ENCODE measurements around the gene KANK3. TPM values are rescaled to one million over a fixed set of nuclear protein-coding genes. Genes with fewer than 3 reads are reported as not detected.

KANK3 gene
- total and polyA plus RNA-seq, 9 of the 15 experiments (the other 6 are each of a cell fraction or from before 2014, with no cell fraction given), result 0.03 to 0.40 (median 0.08) TPM; not detected in 6

DNA sequence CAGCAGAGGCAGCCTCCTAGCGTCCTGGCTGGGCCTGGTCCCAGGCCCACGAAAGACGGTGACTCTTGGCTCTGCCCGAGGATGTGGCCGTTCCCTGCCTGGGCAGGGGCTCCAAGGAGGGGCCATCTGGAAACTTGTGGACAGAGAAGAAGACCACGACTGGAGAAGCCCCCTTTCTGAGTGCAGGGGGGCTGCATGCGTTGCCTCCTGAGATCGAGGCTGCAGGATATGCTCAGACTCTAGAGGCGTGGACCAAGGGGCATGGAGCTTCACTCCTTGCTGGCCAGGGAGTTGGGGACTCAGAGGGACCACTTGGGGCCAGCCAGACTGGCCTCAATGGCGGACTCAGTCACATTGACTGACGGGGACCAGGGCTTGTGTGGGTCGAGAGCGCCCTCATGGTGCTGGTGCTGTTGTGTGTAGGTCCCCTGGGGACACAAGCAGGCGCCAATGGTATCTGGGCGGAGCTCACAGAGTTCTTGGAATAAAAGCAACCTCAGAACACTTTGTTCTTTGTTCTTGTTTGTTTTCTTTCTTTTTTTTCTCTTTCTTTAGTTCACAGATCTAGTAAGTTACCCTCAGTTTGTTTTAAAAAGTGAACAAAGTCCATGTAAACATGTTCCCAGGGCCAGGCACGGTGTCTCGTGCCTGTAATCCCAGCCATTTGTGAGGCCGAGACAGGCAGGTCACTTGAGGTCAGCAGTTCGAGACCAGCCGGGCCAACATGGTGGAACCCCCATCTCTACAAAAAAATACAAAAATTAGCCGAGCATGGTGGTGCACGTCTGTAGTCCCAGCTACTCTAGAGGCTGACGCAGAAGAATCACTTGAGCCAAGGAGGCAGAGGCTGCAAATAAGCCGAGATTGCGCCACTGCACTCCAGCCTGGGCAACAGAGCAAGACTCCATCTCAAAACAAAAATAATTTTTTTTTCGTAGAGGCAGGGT is 31.1 kb upstream of the KANK3 start (continued):
- TF ChIP-seq, protein P1, sequence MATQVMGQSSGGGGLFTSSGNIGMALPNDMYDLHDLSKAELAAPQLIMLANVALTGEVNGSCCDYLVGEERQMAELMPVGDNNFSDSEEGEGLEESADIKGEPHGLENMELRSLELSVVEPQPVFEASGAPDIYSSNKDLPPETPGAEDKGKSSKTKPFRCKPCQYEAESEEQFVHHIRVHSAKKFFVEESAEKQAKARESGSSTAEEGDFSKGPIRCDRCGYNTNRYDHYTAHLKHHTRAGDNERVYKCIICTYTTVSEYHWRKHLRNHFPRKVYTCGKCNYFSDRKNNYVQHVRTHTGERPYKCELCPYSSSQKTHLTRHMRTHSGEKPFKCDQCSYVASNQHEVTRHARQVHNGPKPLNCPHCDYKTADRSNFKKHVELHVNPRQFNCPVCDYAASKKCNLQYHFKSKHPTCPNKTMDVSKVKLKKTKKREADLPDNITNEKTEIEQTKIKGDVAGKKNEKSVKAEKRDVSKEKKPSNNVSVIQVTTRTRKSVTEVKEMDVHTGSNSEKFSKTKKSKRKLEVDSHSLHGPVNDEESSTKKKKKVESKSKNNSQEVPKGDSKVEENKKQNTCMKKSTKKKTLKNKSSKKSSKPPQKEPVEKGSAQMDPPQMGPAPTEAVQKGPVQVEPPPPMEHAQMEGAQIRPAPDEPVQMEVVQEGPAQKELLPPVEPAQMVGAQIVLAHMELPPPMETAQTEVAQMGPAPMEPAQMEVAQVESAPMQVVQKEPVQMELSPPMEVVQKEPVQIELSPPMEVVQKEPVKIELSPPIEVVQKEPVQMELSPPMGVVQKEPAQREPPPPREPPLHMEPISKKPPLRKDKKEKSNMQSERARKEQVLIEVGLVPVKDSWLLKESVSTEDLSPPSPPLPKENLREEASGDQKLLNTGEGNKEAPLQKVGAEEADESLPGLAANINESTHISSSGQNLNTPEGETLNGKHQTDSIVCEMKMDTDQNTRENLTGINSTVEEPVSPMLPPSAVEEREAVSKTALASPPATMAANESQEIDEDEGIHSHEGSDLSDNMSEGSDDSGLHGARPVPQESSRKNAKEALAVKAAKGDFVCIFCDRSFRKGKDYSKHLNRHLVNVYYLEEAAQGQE (IDR thresholded peaks at IDR 0.05; ENCODE audit: borderline replicate concordance), result peak; percentile 62; the same call in 1 of the 2 replicates
- TF ChIP-seq, protein P1 (CRISPR knock-in tag; IDR thresholded peaks at IDR 0.05; ENCODE audit: low read depth), result no peak
- TF ChIP-seq ZNF121 (CRISPR knock-in tag; conservative IDR thresholded peaks at IDR 0.05) (peak; percentile 75), SMAD4 (CRISPR knock-in tag; conservative IDR thresholded peaks at IDR 0.05) (peak; percentile 34; the same call in 1 of the 2 replicates), SRSF3 (IDR thresholded peaks at IDR 0.05; ENCODE audit: insufficient read depth, low read length) (no peak), MED1 (CRISPR knock-in tag; IDR thresholded peaks at IDR 0.05; ENCODE audit: borderline replicate concordance) (no peak), MBD2 (IDR thresholded peaks at IDR 0.05; ENCODE audit: borderline replicate concordance, low read depth) (no peak), MCM2 (IDR thresholded peaks at IDR 0.05; ENCODE audit: low read depth) (no peak), NR2F6 (CRISPR knock-in tag; IDR thresholded peaks at IDR 0.05) (no peak), NR1H2 (CRISPR knock-in tag; IDR thresholded peaks at IDR 0.05) (no peak), SPI1 (IDR thresholded peaks at IDR 0.05; ENCODE audit: borderline replicate concordance, low read depth, low read length) (no peak), SMARCC2 (IDR thresholded peaks at IDR 0.05; ENCODE audit: low read depth) (no peak), SOX6 (IDR thresholded peaks at IDR 0.05) (peak; percentile 23; the same call in 1 of the 2 replicates), CREM (IDR thresholded peaks at IDR 0.05; ENCODE audit: low read depth) (0 out of 2 replicates have a peak, but pooled peaks have one; percentile 17)
- TF ChIP-seq, protein P2, sequence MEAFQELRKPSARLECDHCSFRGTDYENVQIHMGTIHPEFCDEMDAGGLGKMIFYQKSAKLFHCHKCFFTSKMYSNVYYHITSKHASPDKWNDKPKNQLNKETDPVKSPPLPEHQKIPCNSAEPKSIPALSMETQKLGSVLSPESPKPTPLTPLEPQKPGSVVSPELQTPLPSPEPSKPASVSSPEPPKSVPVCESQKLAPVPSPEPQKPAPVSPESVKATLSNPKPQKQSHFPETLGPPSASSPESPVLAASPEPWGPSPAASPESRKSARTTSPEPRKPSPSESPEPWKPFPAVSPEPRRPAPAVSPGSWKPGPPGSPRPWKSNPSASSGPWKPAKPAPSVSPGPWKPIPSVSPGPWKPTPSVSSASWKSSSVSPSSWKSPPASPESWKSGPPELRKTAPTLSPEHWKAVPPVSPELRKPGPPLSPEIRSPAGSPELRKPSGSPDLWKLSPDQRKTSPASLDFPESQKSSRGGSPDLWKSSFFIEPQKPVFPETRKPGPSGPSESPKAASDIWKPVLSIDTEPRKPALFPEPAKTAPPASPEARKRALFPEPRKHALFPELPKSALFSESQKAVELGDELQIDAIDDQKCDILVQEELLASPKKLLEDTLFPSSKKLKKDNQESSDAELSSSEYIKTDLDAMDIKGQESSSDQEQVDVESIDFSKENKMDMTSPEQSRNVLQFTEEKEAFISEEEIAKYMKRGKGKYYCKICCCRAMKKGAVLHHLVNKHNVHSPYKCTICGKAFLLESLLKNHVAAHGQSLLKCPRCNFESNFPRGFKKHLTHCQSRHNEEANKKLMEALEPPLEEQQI (IDR thresholded peaks at IDR 0.05), result no peak
- TF ChIP-seq, protein P3, sequence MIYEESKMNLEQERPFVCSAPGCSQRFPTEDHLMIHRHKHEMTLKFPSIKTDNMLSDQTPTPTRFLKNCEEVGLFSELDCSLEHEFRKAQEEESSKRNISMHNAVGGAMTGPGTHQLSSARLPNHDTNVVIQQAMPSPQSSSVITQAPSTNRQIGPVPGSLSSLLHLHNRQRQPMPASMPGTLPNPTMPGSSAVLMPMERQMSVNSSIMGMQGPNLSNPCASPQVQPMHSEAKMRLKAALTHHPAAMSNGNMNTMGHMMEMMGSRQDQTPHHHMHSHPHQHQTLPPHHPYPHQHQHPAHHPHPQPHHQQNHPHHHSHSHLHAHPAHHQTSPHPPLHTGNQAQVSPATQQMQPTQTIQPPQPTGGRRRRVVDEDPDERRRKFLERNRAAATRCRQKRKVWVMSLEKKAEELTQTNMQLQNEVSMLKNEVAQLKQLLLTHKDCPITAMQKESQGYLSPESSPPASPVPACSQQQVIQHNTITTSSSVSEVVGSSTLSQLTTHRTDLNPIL (CRISPR knock-in tag; IDR thresholded peaks at IDR 0.05), result no peak

Measured in K562 (cell line).